HG02885 (cell line): ENCODE data around the gene SSH3.
A peak's percentile ranks its signal among the peaks of the same experiment; 100 is the strongest.
"Not testable (repeated sequence)": the region's sequence is repeated elsewhere in the genome, so short reads cannot be mapped to it uniquely, and the experiment has no call there.

Experiments used
- ATAC-seq: cut with Tn5 transposase; IDR thresholded peaks from one replicate; pipeline ENCODE4 v1.9.1; 2021; ENCODE audit warnings: mild to moderate bottlenecking; ENCODE audit not compliant: unreplicated experiment, poor library complexity

The SSH3 gene

GRCh38 chr11:67303132-67303834 lies at the start of gene SSH3:
TSS of gene SSH3 (plus strand) at chr11:67303530. CDS start at chr11:67303626, 96 bp downstream.
- no peak for ATAC-seq

GRCh38 chr11:67253872-67254624 lies 49.3 kb upstream of the SSH3 start:
- no peak for ATAC-seq

DNA sequence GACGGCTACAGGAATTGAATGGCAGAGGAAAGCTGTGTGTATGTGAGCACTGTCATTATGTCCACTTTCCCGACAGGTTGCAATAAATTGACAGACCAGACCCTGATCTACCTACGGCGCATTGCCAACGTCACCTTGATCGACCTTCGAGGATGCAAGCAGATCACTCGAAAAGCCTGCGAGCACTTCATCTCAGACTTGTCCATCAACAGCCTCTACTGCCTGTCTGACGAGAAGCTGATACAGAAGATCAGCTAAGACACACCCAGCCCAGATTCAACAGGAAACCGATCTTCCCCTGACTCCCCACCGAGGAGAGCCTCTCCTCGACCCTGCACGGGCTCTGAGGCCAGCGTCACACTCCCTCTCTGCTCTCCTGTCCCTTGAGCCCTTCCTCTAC lies 48.5 kb upstream of the SSH3 start:
- no peak for ATAC-seq

DNA sequence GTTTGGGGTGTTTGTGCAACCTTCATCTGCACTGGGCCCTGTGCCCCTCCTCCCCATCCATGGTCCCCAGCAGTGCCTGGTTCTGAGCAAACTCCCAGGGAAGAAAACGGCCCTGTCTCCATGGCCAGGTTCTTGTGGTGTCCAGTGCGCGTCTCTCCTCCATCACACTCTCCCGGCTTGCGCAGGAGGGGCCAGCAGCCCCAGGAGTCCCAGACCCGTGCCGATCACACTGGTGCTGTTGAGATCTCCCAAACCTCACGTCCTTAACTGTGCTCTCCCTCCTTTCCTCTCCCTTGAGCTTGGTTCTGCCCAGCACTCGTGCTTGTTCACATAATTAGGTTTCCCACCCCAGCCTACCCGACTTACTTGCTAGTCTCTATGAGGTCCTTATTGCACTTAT lies 48.0 kb upstream of the SSH3 start:
- no peak for ATAC-seq

DNA sequence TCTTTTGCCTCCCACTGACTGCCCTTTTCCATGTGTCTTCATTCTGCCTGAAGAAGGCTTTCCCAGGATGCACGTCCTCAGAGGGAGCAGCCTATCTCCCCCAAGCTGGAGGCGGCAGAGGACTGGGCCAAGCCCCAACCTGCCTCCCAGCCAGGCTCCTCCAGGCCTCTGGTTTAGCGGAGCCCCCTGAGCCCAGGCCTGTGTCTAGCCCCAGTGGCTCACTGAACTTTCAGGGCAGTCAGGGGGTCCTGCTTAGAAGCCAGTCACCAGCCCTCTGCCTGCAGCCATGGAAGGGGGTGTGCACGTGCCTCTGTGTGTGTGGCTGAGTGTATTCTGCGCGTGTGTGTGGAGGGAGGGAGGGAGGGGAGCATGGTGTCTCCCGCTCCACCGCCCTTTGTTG lies 47.5 kb upstream of the SSH3 start:
- no peak for ATAC-seq

DNA sequence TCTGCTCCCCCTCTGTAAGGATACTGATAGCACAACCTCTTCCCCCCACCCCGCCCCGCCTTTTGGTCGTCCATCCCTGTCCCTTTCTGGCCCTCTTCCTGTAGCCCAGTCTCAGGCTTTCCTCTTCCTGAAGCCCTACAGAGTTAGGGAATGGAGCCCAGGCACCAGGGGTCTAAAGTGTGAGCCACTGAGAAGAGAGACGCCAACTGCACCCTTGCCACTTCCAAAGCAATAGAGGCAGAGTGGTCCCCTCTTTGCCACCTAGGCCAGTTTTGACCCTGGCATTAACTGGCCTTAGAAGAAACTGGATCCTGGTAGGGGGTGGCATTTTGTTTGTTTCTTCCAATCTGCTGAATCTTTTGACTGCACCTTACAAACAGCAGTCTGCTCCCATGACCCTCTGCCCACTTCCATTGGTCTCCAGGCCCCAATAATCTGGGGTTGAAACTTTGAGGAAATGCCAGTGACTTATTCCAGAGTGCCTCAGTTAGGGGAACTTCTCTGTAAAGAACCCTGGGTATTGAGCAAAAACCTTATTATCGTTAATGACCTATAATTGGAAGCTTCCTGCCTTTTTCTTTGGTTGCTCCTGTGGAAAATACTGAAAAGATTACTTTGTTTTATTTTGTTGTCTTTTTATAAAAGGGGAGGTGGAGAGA lies 46.7 kb upstream of the SSH3 start:
- ATAC-seq = no peak

DNA sequence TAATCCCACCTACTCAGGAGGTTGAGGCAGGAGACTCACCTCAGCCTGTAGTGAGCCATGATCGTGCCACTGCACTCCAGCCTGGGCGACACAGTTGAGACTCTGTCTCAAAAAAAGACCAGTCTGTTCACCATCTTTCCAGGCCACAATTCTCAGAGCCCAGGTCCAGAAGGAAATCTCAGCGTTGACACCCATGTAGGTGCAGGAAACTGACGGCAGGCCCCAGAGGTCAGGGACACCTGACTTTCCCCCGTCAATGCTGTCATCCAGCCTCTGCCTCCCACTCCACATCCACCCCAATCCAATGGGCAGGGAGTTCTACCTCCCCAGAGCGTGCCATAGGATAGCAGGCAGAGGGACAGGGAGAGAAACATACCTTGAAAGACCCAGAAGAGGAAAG lies 42.9 kb upstream of the SSH3 start:
- no peak for ATAC-seq

GRCh38 chr11:67260885-67261639 lies 42.3 kb upstream of the SSH3 start:
- ATAC-seq = not testable (repeated sequence)

- no peak for ATAC-seq
Measured at GRCh38 chr11:67261640-67261945, 41.7 kb upstream of the SSH3 start.

- no peak for ATAC-seq
Measured at GRCh38 chr11:67261946-67262681, 41.2 kb upstream of the SSH3 start.

GRCh38 chr11:67262731-67263675 lies 40.3 kb upstream of the SSH3 start:
- ATAC-seq = no peak

DNA sequence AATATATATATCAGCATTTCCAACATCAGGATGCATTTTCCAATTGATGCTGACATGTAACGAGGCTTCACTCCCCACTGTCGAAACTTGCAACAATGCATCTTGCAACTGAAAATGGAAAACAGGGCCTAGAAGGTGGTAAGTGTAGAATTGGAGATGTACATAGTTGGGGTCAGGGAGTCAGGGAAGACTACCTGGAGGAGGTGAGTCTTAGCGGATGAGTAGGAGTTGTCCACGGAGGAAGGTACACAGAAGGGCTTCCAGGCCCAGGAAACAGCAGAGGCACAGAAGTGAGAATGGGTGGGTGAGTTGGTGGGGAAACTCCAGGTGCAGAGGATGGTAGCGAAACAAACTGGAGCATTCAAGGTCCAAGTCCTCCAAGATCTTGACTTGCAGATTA lies 39.1 kb upstream of the SSH3 start:
- ATAC-seq = no peak

GRCh38 chr11:67264877-67265632 lies 38.3 kb upstream of the SSH3 start:
- ATAC-seq = no peak

DNA sequence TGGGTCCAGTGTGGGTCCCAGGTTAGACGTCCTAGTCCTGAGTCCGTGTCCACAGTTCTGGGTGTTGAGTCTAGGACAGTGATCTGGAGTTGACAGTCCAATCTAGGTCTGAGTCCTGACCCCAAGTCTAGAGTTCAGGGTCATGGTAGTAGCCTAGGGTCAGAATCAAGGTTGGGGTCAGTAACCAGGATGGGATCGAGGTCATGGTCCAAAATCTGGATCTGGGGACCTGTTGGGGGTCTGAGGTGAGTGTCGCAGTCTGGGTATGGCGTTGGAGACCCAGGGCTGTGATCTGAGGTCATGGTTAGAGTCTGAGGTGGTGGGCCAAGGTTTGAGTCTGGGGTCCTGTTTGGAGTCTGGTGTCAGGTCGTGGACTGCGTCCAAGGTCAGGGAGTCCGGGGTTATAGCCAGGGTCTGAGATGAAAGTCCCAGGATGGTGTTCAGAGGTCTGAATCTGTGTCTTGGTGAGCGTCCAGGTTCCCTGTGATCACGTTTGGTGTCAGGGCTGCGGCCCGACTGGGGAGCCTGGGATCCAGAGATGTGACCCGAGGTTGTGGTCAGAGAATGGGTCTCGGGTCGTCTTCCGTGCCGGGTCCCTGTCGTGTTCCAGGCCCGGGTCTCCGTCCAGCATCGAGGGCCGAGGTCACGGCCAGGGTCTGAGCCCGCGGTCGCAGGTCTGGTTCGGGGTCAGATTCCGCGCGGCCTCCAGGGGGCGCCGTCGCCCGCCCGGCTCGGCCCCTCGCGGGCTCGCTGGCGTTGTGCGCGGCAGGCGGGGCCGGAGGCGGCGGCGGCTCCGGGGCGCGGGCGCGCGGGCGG lies 37.5 kb upstream of the SSH3 start:
- peak; percentile 55 for ATAC-seq

- peak; percentile 26 for ATAC-seq
Measured at GRCh38 chr11:67266449-67267187, 36.7 kb upstream of the SSH3 start, which contains the start of gene GRK2. TSS of gene GRK2 (plus strand) at chr11:67266473. CDS start at chr11:67266700, 227 bp downstream.

- no peak for ATAC-seq
Measured at GRCh38 chr11:67267188-67268080, 35.9 kb upstream of the SSH3 start.
